ENCODE data around the gene SPIC. TPM values are rescaled to one million over a fixed set of nuclear protein-coding genes. Genes with fewer than 3 reads are reported as not detected.

SPIC gene
- total and polyA plus RNA-seq, 2 of the 8 experiments (the other 6 are each of a cell fraction or from before 2014, with no cell fraction given) = not detected

GRCh38 chr12:101439236-101439635, 35.9 kb upstream of the SPIC start:
- no peak overlapping the region for H2AK5ac ChIP-seq (ENCODE audit: low read depth, low read length)
- H2BK120ac ChIP-seq (replicated peaks; ENCODE audit: low read depth, low read length) = no peak overlapping the region
- no peaks in the 10 kb centered on the region for H3K27me3 ChIP-seq (replicated peaks in 1 of 4; ENCODE audit: control insufficient read depth in 3 of 4, extremely low read depth in 1 of 4, insufficient read depth in 3 of 4, low read length in 3 of 4)
- no peak overlapping the region for H3K4me2 ChIP-seq (ENCODE audit: insufficient read depth in 1 of 2, low read depth in 2 of 2, low read length in 2 of 2)
- H3K4me1 ChIP-seq (replicated peaks in 1 of 4; ENCODE audit: control insufficient read depth in 3 of 4, insufficient read depth in 4 of 4, low read length in 3 of 4) = no peaks in the 10 kb centered on the region
- no peak overlapping the region for H2BK20ac ChIP-seq (ENCODE audit: low read length)
- no peaks in the 10 kb centered on the region for H3K36me3 ChIP-seq (ENCODE audit: control insufficient read depth in 2 of 4, insufficient read depth in 4 of 4, low read length in 3 of 4)
- no peak overlapping the region for H2BK5ac ChIP-seq (ENCODE audit: low read depth, low read length)
- H3K4me3 ChIP-seq (ENCODE audit: extremely low read depth in 1 of 4, insufficient read depth in 2 of 4, low read depth in 3 of 4, low read length in 4 of 4) = no peak overlapping the region
- FAIRE-seq = no peak
- H3K9ac ChIP-seq (replicated peaks in 1 of 4; ENCODE audit: extremely low read depth in 1 of 4, low read depth in 3 of 4, low read length in 3 of 4) = no peak overlapping the region
- no peak overlapping the region for H3K56ac ChIP-seq (replicated peaks; ENCODE audit: insufficient read length, low read depth, low read length)
- CTCF ChIA-PET (ENCODE audit: partially characterized antibody) = no interaction called here
- H4K91ac ChIP-seq (replicated peaks; ENCODE audit: insufficient read length, low read length) = no peak overlapping the region
- H3K23ac ChIP-seq (ENCODE audit: insufficient read length) = no peak overlapping the region
- H3K14ac ChIP-seq (ENCODE audit: insufficient read length) = no peak overlapping the region
- no peaks in the 10 kb centered on the region for H3K9me3 ChIP-seq (ENCODE audit: insufficient read depth in 2 of 2, low read depth in 1 of 2, low read length in 1 of 2)
- no peaks in the 10 kb centered on the region for H3K23me2 ChIP-seq (ENCODE audit: low read depth, low read length)
- H2BK12ac ChIP-seq (ENCODE audit: low read depth, low read length) = no peak overlapping the region
- no peak overlapping the region for H2AFZ ChIP-seq (ENCODE audit: low read length)
- 91% methylated on average over 5 of the region's 5 CpGs; no CpG with 5 or more reads in 1 of the 2 experiments for WGBS, 2 experiments (ENCODE audit: extremely low coverage in 1 of 2, insufficient coverage in 1 of 2, insufficient read length in 1 of 2, insufficient replicate concordance in 2 of 2, low coverage in 1 of 2, low lambda C conversion rate in 2 of 2, missing lambda C conversion rate in 1 of 2)
- POLR2A ChIA-PET (ENCODE audit: partially characterized antibody) = no interaction called here
- H2BK15ac ChIP-seq (ENCODE audit: low read length) = no peak overlapping the region
- no peak overlapping the region for H4K5ac ChIP-seq (ENCODE audit: insufficient read length, low read depth, low read length)
- no peak overlapping the region for H3K18ac ChIP-seq (ENCODE audit: extremely low read depth, low read length)
- DNase-seq (ENCODE audit: low read depth in 1 of 2, low spot score in 2 of 2) = no peak
- H3K4ac ChIP-seq (replicated peaks; ENCODE audit: insufficient read length, low read depth, low read length) = no peak overlapping the region
- H3K79me1 ChIP-seq (ENCODE audit: low read depth, low read length) = no peaks in the 10 kb centered on the region
- no peaks in the 10 kb centered on the region for H4K20me1 ChIP-seq (replicated peaks in 1 of 2; ENCODE audit: control insufficient read depth in 1 of 2, insufficient read depth in 2 of 2, low read length in 2 of 2)
- H3K79me2 ChIP-seq (ENCODE audit: control insufficient read depth in 1 of 2, insufficient read depth in 2 of 2, low read length in 2 of 2) = no peaks in the 10 kb centered on the region
- no peak overlapping the region for H3K27ac ChIP-seq (ENCODE audit: low read depth, low read length)
- H4K8ac ChIP-seq (ENCODE audit: extremely low read depth, insufficient read depth, low read length) = no peak overlapping the region
- TF ChIP-seq KDM4A (IDR thresholded peaks at IDR 0.05; ENCODE audit: low read depth, low read length, severe bottlenecking) (no peak), EZH2 (IDR thresholded peaks at IDR 0.05; ENCODE audit: low read depth, low read length, severe bottlenecking) (no peak), KDM1A (IDR thresholded peaks at IDR 0.05; ENCODE audit: borderline replicate concordance, low read length) (no peak), RBBP5 (IDR thresholded peaks at IDR 0.05; ENCODE audit: borderline replicate concordance, low read depth, low read length) (no peak), EGR1 (IDR thresholded peaks at IDR 0.05; ENCODE audit: borderline replicate concordance, low read depth, low read length) (no peak), SP2 (IDR thresholded peaks at IDR 0.05; ENCODE audit: low read length) (no peak)
